Measurements from ENCODE around the gene EYA2.

DNA sequence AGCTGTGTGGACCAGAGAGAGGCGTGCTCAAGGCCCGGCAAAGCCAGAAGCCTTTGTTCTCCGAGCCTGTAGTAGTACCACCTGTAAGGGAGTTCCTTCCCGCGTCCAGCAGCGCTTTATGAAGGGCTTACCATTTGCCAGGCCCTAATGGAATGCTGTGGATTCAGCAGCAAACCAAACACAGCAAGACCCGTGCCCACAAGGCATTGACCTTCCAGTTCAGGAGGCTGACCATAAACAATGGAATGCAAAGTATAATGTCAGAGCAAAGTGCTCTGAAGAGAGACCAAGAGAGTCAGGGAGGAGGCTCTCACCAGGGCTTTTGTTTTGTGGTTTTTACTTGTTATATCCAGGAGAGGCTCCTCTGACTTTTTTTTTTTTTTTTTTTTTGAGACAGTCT is 252.0 kb downstream of the EYA2 start:
- TF ChIP-seq CTCF (IDR thresholded peaks at IDR 0.05) (no peak), POLR2A (IDR thresholded peaks at IDR 0.05) (no peak)

Data from breast epithelium (tissue), 3 donors.